HFFc6 (cell line): Measurements from ENCODE around the gene TIMM9. TPM values are rescaled to one million over a fixed set of nuclear protein-coding genes. Genes with fewer than 3 reads are reported as not detected.

Experiments
- DNase-seq: peaks from one replicate; pipeline ENCODE4 v3.0.0-alpha.2; 2018
- H3K27ac Mint-ChIP-seq: 2 replicates; pipeline ENCODE4 v1.8.0; 2020; ENCODE audit warnings: mild to moderate bottlenecking, mixed read lengths
- H3K27me3 Mint-ChIP-seq: 2 replicates; pipeline ENCODE4 v1.8.0; 2021; ENCODE audit warnings: mild to moderate bottlenecking, moderate library complexity, mixed read lengths; ENCODE audit not compliant: insufficient read depth
- H3K36me3 Mint-ChIP-seq: 2 replicates; pipeline ENCODE4 v1.8.0; 2021; ENCODE audit warnings: low read depth, mixed read lengths
- H3K4me1 Mint-ChIP-seq: 2 replicates; pipeline ENCODE4 v1.8.0; 2020; ENCODE audit warnings: low read depth, mixed read lengths
- H3K4me3 Mint-ChIP-seq: 2 replicates; pipeline ENCODE4 v1.8.0; 2020; ENCODE audit warnings: mild to moderate bottlenecking, moderate library complexity, mixed read lengths
- H3K9me3 Mint-ChIP-seq: 2 replicates; pipeline ENCODE4 v1.8.0; 2020; ENCODE audit warnings: mild to moderate bottlenecking, mixed read lengths
- total RNA-seq, 6 experiments: library from RNA; stranded (reverse); fragmentation: NEBNext Ultra II Directional; extraction: Animal tissue kit (Norgen Biotek cat#: 25700); gene quantifications; 2 replicates in 1 of 6; 3 replicates in 5 of 6; pipeline ENCODE4 v1.2.3, GENCODE V29; 2021
- TF ChIP-seq, protein P1 (sequence below): fragments of 200-600 bp; sonication (generic); IDR thresholded peaks from 2 replicates; pipeline ENCODE4 v1.5.0; 2021; ENCODE audit warnings: antibody characterized with exemption, mild to moderate bottlenecking

TIMM9 gene
- total RNA-seq, 6 experiments from 2014 or later = 34.2 to 41.8 (median 39.2) TPM

DNA sequence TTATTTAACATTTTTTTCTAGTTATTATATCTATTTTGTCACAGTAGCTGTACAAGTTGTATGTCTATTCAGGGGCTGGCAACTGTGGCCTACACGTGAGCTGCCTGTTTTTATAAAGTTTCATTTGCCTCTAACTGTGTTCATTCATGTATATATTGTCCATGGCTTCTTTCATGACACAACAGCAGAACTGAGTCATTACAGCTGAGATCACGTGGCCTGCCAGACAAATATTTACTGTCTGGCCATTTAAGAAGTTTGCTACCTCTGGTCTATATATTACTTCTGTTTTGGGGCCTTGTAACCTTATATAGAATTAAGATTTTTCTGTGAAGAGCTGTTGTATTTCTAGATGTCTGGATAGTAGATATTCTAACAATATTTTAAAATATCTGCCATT is 38.1 kb upstream of the TIMM9 start:
- peak; percentile 5 for DNase-seq
- H3K27me3 Mint-ChIP-seq = no peaks in the 10 kb centered on the region

DNA sequence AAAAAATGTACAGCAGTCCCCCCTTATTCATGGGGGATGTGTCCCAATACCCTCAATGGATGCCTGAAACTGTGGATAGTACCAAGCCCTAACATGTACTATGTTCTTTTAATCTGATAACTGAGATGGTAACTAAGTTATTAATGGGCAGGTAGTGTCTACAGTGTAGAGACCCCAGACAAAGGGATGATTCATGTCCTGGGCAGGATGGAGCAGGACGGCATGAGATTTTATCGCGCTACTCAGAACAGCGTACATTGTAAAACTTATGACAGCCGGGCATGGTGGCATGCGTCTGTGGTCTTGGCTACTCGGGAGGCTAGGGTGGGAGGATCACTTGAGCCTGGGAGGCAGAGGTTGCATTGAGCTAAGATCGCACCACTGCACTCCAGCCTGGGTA is 37.3 kb upstream of the TIMM9 start:
- Mint-ChIP-seq H3K36me3 (peaks cover 26% of the 10 kb centered on the region), H3K27me3 (no peaks in the 10 kb centered on the region), H3K9me3 (no peaks in the 10 kb centered on the region), H3K27ac (no peak overlapping the region), H3K4me1 (0 out of 2 replicates have a peak, but pooled peaks cover 6% of the 10 kb centered on the region), H3K4me3 (no peak overlapping the region)
- DNase-seq = no peak
- TF ChIP-seq, protein P1, sequence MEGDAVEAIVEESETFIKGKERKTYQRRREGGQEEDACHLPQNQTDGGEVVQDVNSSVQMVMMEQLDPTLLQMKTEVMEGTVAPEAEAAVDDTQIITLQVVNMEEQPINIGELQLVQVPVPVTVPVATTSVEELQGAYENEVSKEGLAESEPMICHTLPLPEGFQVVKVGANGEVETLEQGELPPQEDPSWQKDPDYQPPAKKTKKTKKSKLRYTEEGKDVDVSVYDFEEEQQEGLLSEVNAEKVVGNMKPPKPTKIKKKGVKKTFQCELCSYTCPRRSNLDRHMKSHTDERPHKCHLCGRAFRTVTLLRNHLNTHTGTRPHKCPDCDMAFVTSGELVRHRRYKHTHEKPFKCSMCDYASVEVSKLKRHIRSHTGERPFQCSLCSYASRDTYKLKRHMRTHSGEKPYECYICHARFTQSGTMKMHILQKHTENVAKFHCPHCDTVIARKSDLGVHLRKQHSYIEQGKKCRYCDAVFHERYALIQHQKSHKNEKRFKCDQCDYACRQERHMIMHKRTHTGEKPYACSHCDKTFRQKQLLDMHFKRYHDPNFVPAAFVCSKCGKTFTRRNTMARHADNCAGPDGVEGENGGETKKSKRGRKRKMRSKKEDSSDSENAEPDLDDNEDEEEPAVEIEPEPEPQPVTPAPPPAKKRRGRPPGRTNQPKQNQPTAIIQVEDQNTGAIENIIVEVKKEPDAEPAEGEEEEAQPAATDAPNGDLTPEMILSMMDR = no peak

More for the DNA sequence above, 38.1 kb upstream of the TIMM9 start:
- H3K4me3 Mint-ChIP-seq = no peak overlapping the region
- TF ChIP-seq, protein P1 = no peak
- peaks cover 26% of the 10 kb centered on the region for H3K36me3 Mint-ChIP-seq
- H3K4me1 Mint-ChIP-seq = 0 out of 2 replicates have a peak, but pooled peaks cover 6% of the 10 kb centered on the region
- H3K27ac Mint-ChIP-seq = no peak overlapping the region
- H3K9me3 Mint-ChIP-seq = no peaks in the 10 kb centered on the region

DNA sequence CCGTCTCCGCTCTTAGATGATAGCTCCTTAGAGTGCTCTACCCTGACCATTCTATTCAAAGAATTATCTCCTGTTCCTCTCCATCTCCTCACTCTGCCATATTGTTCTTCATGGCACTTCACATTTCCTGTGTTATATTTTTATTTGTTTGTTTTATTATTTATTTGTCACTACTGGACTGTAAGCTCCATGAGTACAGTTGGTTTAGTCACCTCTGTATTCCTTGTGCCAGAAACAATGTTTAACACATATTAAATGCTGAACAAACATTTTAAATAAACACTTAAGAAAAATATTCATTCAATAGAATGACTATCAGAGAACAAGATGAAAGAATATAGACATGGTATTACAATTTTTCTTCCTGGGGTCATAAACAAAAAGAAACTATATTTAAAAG is 35.8 kb upstream of the TIMM9 start:
- DNase-seq = no peak
- Mint-ChIP-seq H3K36me3 (peaks cover 20% of the 10 kb centered on the region), H3K27ac (no peak overlapping the region)

DNA sequence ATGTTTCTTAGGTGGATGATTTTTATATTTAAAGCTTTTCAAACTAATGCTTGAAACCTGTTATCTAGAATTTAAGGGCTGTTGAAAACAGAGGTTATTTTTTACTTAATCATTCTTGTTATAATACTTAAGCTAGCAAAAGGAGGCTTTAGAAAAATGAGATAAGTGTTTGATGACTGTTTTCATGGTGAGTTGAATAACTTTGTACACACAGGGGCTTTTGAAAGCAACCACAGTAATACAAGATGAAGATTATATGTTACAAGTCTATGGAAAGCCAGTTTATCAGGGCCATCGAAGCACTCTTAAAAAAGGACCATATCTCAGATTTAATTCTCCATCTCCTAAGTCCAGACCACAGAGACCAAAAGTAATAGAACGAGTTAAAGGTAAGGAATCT is 33.4 kb upstream of the TIMM9 start:
- TF ChIP-seq, protein P1 = no peak
- H3K9me3 Mint-ChIP-seq = no peaks in the 10 kb centered on the region
- no peak overlapping the region for H3K27ac Mint-ChIP-seq
- no peak for DNase-seq
- no peak overlapping the region for H3K4me3 Mint-ChIP-seq
- no peaks in the 10 kb centered on the region; the same call in 1 of the 2 replicates for H3K27me3 Mint-ChIP-seq
- peaks cover 15% of the 10 kb centered on the region for H3K4me1 Mint-ChIP-seq
- peaks cover 20% of the 10 kb centered on the region for H3K36me3 Mint-ChIP-seq

More for the DNA sequence above, 35.8 kb upstream of the TIMM9 start:
- TF ChIP-seq, protein P1 = no peak
- H3K4me1 Mint-ChIP-seq = 0 out of 2 replicates have a peak, but pooled peaks cover 6% of the 10 kb centered on the region
- no peaks in the 10 kb centered on the region for H3K27me3 Mint-ChIP-seq
- H3K9me3 Mint-ChIP-seq = no peaks in the 10 kb centered on the region
- H3K4me3 Mint-ChIP-seq = no peak overlapping the region

DNA sequence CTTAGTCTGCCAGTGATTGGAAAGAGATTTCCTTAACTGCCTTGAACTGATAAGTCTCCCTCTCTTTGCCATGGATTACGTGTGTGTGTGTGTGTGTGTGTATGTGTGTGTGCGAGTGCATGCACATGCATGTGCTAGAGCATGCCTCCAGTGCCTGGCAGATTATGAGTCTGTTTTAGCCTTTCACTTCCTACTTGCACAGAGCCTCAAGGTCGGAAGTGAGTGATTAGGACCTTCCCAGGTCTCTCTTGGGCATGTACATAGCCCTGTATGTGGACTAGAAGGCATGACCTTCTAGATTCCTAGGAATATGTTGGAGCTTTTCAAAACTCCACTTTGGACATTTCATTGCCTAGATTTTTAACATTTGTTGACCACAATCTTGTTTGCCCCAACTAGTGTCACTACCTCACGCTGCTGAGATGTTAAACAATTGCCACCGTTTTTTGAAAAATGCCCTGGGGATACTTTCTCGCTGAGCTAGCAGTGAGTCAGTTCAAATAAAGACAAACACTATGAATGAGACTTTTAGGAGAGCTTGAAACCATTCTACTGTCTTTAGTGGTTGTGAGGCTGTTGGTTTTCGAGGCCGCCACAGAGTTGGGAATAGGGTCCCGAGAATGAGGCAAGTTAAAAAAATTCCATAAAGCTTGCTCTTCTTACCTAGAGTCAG is 28.4 kb upstream of the TIMM9 start:
- Mint-ChIP-seq H3K27ac (peak overlapping the region; percentile 53), H3K9me3 (no peaks in the 10 kb centered on the region), H3K27me3 (no peaks in the 10 kb centered on the region; the same call in 1 of the 2 replicates), H3K4me3 (peak overlapping the region; percentile 36), H3K4me1 (peaks cover 22% of the 10 kb centered on the region), H3K36me3 (peaks cover 23% of the 10 kb centered on the region)
- DNase-seq = peak; percentile 59
- TF ChIP-seq, protein P1 = no peak
